ENCODE measurements around the gene ARL15.

DNA sequence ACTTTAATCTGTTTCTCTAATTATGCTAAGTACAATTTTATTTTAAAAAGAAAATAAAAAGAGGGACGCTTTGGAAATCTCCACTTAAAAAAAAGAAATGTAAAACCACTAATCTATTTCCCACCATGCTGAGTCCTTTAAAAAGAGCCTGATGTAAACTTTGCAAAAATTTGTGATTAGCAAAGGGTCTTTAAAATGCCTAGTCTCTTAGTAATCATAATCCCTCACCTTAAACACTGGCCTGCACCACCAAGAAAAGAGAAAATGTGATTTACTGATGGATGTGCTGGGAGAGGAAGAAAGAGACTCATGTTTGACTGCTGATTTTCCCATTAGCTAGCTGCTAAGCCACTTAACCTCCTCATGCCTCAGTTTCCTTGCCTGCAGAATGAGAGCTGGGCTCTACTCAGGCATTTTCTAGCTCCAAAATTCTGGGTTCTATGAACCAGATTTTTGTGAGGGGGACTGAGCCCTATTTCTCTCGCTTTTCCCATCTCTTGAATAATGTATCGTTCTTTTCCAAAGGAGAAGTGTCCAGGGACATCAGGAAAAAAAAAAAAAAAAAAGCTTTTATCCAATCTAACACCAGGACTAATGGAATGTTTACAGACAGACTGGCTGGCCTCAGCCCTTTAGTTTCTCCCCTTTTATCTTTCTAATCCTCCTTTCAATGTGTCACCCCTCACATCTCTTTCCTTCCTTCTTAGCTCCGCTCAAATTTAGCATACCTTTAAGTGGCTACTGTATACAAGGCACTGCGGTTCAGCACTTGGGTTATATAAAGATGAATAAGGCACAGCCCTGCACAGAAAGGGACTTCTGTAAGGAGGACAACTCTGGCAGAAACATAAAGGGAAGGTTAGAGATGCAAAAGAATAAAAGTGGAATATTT, 312.4 kb downstream of the ARL15 start:
- no peak for TF ChIP-seq CTCF (IDR thresholded peaks at IDR 0.05; ENCODE audit: extremely low read depth in 1 of 2, insufficient read depth in 1 of 2, low read depth in 1 of 2, low read length in 2 of 2)
- TF ChIP-seq POLR2AphosphoS5 (IDR thresholded peaks at IDR 0.05; ENCODE audit: insufficient read depth, low read depth, low read length) = no peak
- TF ChIP-seq POLR2A (IDR thresholded peaks at IDR 0.05; ENCODE audit: low read depth, low read length) = no peak
- TF ChIP-seq JUN (IDR thresholded peaks at IDR 0.05; ENCODE audit: borderline replicate concordance, insufficient read depth, insufficient read length, low read depth) = no peak
- TF ChIP-seq EZH2 (IDR thresholded peaks at IDR 0.05; ENCODE audit: borderline replicate concordance, low read depth, low read length, severe bottlenecking) = no peak

Data from endothelial cell of umbilical vein (primary cell).